HL-60/S4 treated with retinoic acid at 250 ng/mL for 4 days and 3 days (cell line): ENCODE results near the gene RBM10.

ENCODE experiments used
- in situ Hi-C: fragments of 300-500 bp; cut with MboI; formaldehyde crosslinking; loops from 2 replicates; pipeline ENCODE4 v1.7.0; 2022; ENCODE audit warnings: low sequenced_read_pairs

RBM10 gene

DNA sequence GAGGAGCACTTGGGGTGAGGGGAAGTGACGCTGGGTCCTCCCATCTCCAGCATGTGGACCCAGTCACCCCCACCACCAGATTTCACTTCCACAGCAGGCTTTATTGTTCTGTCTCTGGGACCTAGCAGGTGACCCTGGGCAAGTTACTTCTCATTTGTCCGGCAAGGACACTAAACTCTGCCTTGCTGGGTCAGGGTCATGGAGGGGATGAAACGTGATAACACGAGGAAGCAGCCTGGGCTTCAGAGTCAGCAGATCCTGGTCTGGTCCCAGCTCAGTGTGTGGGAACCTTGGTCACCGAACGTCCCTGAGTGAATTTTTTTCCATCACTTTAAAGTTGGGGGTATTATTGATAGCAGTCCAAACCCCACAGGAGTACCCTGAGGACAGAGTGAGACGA lies 52.5 kb downstream of the RBM10 start:
- in situ Hi-C loops: no loop called here

- in situ Hi-C loops: no loop called here
Observed at GRCh38 chrX:47198026-47198686, 53.1 kb downstream of the RBM10 start.

GRCh38 chrX:47198687-47199080 lies 53.7 kb downstream of the RBM10 start:
- in situ Hi-C loops: no loop called here

GRCh38 chrX:47199286-47199685 lies 54.3 kb downstream of the RBM10 start:
- in situ Hi-C loops: no loop called here

GRCh38 chrX:47200385-47201150 lies 55.5 kb downstream of the RBM10 start:
- in situ Hi-C loops: loop anchor here (25.0 kb wide), 1 partner anchor 312 kb away; no protein-coding TSS in a partner anchor

DNA sequence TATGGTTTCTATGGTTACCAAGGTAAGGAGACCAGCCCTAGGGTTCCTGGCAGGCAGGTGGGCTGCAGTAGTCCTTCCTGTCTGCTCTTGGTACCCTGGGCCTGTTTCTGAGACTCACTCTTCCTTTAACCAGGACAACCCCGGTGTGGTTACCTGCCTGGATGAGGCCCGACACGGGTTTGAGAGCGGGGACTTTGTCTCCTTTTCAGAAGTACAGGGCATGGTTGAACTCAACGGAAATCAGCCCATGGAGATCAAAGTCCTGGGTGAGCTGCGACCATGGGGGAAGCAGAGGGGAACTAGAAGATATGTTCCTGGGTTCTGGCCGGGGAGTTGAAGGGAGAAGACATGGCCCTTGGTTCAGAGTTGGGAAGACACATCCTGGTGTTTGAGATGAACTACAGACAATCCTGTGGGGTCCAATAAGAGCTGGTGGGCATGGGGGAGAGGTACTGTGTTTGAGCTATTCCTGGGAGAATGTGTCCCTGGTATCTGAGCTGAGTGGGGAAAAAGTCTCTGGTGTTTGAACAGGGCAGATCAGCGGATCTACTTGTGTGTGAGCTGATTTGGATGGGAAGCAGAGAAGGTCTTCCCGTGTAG lies 56.4 kb downstream of the RBM10 start:
- in situ Hi-C loops: loop anchor here (25.0 kb wide), 1 partner anchor 311 kb away; no protein-coding TSS in a partner anchor

- in situ Hi-C loops: loop anchor here (25.0 kb wide), 1 partner anchor 310 kb away; no protein-coding TSS in a partner anchor
Observed at GRCh38 chrX:47202316-47202715, 57.3 kb downstream of the RBM10 start.

GRCh38 chrX:47202877-47203276 lies 57.9 kb downstream of the RBM10 start:
- in situ Hi-C loops: loop anchor here (25.0 kb wide), 1 partner anchor 309 kb away; no protein-coding TSS in a partner anchor

DNA sequence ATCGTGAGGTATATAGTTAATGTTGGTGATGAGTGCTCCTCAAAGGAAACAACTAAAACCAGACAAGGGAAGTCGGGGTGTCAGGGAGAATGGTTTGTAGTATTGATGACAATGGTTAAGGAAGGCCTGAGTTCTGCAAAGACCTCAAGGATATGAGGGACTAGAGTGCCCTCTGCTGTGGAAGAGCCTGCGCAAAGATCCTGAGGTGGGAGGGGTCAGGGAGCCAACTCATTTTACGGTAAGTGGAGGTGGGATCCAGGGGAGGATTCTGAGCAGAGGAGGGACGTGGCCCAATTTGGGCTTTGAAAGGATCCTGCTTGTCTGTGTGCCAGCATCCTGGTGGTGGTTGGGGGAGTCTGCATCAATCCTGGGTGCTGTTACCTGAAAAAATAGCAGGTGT lies 59.9 kb downstream of the RBM10 start:
- in situ Hi-C loops: loop anchor here (25.0 kb wide), 1 partner anchor 307 kb away; no protein-coding TSS in a partner anchor

GRCh38 chrX:47206316-47206715 lies 61.3 kb downstream of the RBM10 start:
- in situ Hi-C loops: loop anchor here (25.0 kb wide), 1 partner anchor 306 kb away; no protein-coding TSS in a partner anchor

DNA sequence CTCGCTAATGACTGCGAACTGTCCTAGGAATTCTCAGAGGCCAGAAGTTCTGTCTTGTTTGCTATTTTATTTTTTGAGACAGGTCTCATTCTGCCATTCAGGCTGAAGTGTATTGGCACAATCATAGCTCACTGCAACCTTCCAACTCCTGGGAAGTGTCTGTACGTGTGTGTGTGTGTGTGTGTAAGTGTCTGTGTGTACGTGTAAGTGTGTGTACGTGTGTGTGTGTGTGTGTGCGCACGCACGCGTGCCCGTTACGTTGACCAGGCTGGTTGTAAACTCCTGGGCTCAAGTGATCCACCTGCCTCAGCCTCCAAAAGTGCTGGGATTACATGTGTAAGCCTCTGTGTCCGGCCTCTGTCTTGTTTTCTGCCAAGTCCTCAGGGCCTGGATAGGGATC lies 63.1 kb downstream of the RBM10 start:
- in situ Hi-C loops: loop anchor here (25.0 kb wide), 1 partner anchor 304 kb away; no protein-coding TSS in a partner anchor

DNA sequence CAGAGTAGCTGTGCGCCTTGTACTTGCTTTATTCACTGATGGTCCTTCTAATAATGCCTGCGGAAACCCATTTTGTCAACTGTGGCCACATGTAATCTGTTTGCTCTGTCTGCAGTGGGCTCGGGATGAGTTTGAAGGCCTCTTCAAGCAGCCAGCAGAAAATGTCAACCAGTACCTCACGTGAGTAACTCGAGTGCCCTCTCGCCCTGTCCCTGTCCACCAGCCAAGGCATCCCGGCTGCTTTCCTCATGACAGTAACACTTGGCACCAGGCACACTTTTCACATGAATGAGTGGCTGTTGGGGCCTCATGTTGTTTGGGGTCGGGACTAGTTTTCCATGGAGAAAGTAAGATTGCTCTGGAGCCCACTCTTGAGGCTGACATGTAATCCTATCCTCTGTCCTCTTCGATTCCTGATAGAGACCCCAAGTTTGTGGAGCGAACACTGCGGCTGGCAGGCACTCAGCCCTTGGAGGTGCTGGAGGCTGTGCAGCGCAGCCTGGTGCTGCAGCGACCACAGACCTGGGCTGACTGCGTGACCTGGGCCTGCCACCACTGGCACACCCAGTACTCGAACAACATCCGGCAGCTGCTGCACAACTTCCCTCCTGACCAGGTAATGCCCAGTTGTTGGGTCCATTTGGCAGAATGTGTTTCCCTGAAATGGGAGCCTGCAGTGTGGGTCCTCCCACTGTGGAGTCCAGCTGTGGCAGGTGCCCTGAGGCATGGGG lies 64.7 kb downstream of the RBM10 start:
- in situ Hi-C loops: loop anchor here (25.0 kb wide), 1 partner anchor 303 kb away; no protein-coding TSS in a partner anchor

- in situ Hi-C loops: loop anchor here (25.0 kb wide), 1 partner anchor 301 kb away; no protein-coding TSS in a partner anchor
Observed at GRCh38 chrX:47210661-47211425, 65.8 kb downstream of the RBM10 start.

DNA sequence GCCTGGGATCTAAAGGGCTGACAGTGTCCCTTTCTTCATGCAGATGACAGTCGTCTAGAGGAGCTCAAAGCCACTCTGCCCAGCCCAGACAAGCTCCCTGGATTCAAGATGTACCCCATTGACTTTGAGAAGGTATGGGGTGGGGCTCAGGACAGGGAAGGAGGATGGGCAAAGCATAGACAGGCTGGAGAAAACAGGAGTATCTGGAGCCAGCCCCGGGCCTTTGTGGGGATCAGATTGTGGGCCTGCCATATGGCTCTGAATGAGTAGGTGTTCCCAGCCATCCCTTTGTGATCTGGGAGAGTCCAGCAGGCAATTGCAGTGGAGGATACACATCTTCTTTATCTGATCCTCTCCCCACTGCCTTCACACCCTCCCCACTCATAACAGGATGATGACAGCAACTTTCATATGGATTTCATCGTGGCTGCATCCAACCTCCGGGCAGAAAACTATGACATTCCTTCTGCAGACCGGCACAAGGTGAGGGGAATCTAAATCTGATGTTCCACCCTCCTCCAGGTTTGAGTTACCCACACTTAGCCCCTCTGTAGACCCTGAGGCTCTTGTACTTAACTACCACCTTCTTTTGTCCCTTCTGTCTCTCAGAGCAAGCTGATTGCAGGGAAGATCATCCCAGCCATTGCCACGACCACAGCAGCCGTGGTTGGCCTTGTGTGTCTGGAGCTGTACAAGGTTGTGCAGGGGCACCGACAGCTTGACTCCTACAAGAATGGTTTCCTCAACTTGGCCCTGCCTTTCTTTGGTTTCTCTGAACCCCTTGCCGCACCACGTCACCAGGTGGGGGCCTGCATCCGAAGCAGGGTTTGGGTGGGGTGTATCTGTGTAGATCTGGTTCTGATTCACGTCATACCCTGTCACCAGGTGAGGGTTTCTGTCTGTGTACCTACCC lies 67.6 kb downstream of the RBM10 start:
- in situ Hi-C loops: loop anchor here (25.0 kb wide), 1 partner anchor 300 kb away; no protein-coding TSS in a partner anchor

DNA sequence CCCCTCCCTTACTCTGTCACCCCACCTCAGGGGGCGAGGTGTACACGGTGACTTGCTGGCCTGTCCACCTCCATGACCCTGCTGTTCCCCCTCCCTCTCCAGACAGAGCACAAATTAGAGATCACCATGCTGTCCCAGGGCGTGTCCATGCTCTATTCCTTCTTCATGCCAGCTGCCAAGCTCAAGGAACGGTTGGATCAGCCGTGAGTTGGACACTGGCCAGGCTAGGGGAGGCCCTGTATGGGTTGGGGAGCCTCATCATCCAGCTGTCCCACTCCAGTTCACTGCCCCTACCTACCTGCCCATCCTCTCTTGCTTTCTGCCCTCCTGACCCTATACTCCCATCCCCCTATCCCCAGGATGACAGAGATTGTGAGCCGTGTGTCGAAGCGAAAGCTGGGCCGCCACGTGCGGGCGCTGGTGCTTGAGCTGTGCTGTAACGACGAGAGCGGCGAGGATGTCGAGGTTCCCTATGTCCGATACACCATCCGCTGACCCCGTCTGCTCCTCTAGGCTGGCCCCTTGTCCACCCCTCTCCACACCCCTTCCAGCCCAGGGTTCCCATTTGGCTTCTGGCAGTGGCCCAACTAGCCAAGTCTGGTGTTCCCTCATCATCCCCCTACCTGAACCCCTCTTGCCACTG lies 69.5 kb downstream of the RBM10 start:
- in situ Hi-C loops: loop anchor here (25.0 kb wide), 1 partner anchor 298 kb away; no protein-coding TSS in a partner anchor

GRCh38 chrX:47215291-47215900 lies 70.4 kb downstream of the RBM10 start:
- in situ Hi-C loops: loop anchor here (25.0 kb wide), 1 partner anchor 297 kb away; no protein-coding TSS in a partner anchor

- in situ Hi-C loops: loop anchor here (25.0 kb wide), 1 partner anchor 296 kb away; no protein-coding TSS in a partner anchor
Observed at GRCh38 chrX:47216393-47216925, 71.4 kb downstream of the RBM10 start.
